Stimulated activated CD8-positive, alpha-beta memory T cell treated with anti-CD3 and anti-CD28 coated beads, Interleukin-7, amount 100 ng/mL, for 48 hours (primary cell): ENCODE data around the gene ITPRID1.

Source experiments
- DNase-seq, 2 donors: peaks; one replicate each; pipeline ENCODE4 v3.0.0-alpha.2; 2020; ENCODE audit warnings: low read depth in 1 of 2; ENCODE audit errors: extremely low read depth in 1 of 2

Gene ITPRID1

DNA sequence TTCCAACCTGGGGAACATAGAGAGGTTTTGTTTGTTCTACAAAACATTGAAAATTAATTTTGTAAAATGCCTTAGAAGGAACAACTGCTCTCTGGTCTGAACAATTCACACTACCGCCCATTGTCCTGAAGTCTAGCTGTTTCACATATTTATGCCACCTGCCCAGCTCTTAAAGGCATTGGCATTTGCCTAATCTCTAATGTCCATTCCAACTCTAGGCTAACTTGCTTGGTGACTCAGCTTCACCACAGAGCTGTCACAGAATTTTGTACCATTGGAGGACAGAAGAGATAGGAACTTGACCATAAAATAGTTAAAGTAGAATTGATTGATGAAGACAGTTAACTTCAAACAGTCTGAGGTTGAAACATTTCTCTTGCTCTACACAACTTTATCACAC lies 119.6 kb downstream of the ITPRID1 start:
- no peak for DNase-seq

- DNase-seq, result no peak
Measured at GRCh38 chr7:31633894-31634494, 120.1 kb downstream of the ITPRID1 start.

GRCh38 chr7:31640381-31640780 lies 126.5 kb downstream of the ITPRID1 start:
- no peak for DNase-seq

DNA sequence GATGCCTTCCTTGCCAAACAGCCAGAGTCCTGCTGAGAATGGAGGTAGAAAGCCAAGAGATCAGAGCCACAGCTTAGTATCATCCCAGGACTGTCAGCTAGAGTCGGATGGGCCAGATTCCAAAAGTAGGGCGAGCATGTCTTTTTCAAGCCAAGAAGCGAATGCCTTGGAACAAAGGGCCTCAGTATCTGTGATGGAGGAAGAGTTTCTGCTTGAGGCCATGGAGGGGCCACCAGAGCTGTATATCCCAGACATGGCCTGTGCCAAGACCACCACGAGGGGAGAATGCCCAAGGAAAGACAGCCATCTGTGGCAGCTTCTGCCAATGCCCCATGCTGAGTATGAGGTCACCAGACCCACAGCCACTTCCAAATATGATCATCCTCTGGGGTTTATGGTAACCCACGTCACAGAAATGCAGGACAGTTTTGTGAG lies 128.8 kb downstream of the ITPRID1 start:
- no peak for DNase-seq

DNA sequence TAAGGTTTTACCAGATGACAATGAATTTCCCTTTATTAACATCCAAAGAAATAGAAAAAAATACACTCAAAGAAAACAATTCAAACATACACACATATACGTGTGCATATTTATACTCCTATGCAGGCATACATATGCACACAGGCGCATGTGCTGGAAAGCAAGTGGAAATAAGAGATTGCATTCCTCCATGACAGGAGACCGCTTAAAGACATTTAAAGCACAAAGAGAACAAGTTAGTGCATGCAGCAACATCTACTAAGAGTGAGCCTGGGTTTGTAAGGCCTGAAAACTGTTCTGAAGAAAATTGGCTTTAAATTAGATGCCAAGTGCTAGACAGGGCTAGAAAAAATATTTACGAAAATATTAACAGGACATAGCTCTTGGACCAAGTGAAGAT lies 133.1 kb downstream of the ITPRID1 start:
- DNase-seq, result no peak

DNA sequence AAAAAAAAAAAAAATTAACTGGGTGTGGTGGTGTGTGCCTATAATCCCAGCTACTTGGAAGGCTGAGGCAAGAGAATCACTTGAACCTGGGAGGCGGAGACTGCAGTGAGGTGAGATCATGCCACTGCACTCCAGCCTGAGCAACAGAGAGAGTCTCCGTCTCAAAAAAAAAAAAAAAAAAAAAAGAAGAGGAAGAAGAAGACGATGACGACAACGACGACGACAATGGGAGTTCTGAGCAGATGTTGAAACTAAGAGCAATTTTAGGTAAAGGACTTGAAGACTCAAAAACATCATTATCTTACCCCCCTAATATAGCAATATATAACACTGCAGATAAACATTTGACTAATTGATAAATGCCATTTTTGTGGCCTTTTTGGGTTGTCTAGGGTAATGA lies 133.6 kb downstream of the ITPRID1 start:
- no peak for DNase-seq

GRCh38 chr7:31648288-31648687 lies 134.4 kb downstream of the ITPRID1 start:
- no peak for DNase-seq

- no peak for DNase-seq
Measured at GRCh38 chr7:31648880-31649279, 135.0 kb downstream of the ITPRID1 start.

DNA sequence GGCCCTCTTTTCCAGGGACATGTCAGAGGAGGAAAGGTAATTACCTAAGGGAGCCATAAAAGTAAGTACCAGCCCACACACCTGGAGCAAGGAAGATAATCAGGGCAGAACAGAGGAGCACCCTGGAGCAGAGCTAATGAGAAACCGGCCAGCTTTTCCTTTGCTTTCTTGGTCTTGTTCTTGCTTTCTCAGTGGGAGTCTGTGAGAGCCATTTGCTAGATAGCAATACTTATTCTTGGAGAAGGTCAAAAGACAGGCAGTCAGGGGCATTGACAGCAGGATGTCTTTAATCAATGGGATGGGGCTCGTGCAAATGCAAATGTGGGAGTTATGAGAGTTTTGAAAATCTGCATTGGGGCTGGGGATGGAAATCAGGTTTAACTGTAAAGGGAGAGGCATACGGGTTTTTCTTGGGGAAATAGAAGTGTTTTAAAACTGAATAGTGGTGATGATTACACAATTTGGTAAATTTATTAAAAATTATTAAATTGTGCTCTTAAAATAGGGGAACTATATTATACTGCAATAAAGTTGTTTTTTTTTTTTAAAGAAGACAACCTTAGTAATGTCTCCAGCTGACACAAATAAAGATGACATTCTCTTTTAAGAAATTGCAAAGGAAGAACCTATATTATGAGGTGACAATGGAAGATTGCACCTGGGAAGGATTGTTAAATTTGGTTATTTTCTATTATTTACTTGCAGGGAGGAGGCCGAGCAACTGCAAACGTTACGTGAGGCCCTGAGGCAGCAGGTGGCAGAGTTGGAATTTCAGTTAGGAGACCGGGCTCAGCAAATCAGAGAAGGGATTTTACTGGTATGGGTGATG lies 137.6 kb downstream of the ITPRID1 start:
- no peak for DNase-seq

GRCh38 chr7:31652063-31652326 lies 138.1 kb downstream of the ITPRID1 start:
- no peak for DNase-seq

DNA sequence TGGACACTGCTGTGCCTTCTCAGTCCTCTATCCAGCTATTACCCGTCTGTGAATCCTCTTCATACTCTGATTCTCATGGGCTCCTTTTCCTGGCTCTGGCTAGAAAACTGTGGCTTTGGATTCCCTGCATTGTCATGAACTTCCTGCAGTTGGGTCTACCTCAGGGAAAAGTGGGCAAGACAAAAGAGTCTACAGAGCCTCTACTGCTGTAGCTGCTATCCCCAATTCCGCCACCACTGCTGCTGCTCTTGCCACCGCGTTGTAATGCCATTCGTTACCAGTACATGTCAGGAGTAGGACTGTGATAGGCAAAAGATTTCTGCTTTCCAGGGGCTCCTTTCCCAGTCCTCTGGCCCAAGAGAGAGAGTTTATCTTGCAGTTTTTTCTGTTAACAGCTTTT lies 149.2 kb downstream of the ITPRID1 start:
- no peak for DNase-seq

DNA sequence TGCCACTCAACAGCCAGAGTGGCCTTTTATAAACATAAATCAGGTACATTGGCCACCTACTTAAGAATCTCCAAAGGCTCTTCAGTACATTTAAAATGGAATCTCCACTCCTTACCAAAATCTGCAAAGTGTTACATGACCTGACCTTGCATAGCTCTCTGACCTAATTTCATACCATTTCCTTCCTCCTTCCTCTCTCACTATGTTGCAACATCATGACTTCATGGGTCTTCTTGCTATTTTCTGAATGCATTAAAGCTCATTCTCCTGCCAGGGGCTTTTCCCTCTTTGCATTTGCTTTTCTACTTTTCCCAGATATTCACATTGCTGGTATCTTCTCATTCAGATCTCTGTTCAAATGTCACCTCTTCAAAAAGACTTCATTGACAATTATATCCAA lies 151.0 kb downstream of the ITPRID1 start:
- no peak for DNase-seq

DNA sequence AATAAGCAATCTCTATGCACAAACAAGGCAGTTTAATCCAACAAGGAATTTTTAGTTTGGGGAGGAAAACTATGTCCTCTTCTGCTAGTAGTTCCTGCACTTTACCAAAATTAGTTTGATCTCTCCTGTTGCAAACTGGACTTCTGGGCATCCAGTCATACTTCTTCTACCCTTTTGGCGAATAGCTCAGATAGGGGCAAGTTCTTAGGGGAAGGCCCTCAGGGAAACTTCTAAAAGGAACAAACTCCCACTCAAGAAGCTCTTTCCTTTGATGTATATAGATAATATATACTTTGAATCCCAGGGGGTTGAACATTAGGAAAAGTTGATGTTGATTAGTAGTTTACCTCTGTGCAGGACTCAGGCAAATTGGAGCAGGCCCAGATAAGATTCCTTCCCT lies 151.7 kb downstream of the ITPRID1 start:
- no peak for DNase-seq

GRCh38 chr7:31669461-31669860 lies 155.6 kb downstream of the ITPRID1 start:
- DNase-seq, result no peak

GRCh38 chr7:31679574-31680305 lies 165.8 kb downstream of the ITPRID1 start:
- DNase-seq, result no peak

DNA sequence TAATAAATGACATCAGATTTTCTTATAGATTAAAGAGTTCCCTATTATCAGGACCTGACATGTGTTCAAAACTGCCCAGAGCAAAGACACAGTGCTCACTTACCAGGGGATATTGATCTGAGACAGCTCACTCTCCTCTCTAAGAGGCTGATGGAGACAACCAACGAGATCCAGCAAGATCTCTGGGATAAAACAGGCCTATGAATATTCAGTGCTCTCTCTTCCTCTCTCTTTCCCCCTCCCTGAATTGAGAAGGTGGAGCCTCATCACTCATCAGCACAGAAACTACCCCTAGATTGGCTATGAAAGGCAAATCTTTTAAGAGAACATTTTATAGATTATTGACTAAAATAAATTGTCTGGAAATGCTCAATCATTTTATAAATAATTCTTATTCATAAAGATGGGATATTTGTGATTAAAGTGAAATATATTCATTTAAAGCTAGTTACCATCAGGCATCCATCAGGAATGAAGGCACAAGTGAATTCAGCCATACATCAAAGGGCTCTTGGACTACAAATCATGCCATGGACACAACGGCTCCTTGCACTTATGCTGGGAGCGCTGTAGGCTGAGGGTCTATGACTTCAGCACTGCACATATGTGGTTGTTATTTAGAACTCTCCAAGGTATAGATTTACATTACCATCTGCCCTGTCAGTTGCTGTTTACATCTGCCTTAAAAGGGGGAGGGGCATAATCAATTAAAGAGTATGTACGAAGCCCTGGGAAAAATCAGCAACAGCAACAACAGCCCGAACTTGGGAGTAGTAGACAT lies 169.7 kb downstream of the ITPRID1 start:
- no peak for DNase-seq

GRCh38 chr7:31687024-31687748 lies 173.3 kb downstream of the ITPRID1 start, which contains the start of gene PPP1R17:
PPP1R17 (plus strand) TSS chr7:31687215; CDS start chr7:31692442, 5,227 bp downstream.
- no peak for DNase-seq

DNA sequence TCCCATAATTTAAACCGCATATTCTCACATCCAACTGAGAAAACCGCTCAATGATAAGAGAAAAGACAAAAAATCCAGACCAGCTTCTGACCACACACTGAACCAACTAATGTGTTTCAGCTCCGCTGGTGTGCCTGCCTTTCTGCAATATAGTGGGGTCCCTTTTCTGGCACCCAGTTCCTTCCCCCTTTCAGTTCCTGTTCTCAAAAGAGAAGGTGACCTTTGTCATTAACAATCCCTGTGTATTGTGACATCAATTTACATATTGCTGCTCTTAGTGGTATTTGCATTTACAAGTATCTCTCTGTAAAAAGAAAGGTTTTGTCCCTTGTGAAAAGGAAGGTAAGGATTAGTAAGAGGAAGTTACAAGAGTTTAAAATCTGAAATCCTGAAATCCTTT lies 174.5 kb downstream of the ITPRID1 start:
- no peak for DNase-seq

GRCh38 chr7:31688996-31689395 lies 175.1 kb downstream of the ITPRID1 start:
- no peak for DNase-seq

GRCh38 chr7:31690935-31691334 lies 177.0 kb downstream of the ITPRID1 start:
- DNase-seq, result no peak

DNA sequence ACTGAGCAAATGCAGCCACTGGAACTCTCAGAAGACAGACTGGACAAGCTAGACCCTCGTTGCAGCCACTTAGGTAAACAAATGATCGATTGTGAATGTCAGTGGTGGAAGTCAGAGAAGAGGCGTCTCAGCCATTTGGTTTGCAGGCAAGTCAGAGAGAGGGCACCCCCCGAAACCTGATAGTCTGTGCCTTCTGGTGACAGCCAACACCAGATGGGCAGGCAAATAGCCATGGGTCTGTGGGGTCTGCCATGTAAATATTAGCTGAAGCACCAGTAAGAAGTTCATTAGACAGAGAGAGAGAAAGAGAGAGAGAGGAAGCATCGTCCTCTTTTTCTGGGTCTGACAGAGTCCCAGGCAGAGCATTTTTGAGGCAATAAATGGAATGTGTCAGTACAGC lies 178.6 kb downstream of the ITPRID1 start:
- DNase-seq, result no peak
